Epithelial cell of prostate (primary cell): Measurements from ENCODE around the gene TGFBR2.

Source experiments
- DNase-seq: peaks from one replicate; pipeline ENCODE4 v3.0.0-alpha.2; 2011; ENCODE audit warnings: low read depth, low spot score
- H3K27ac ChIP-seq: fragments of 450-650 bp; 2 replicates; pipeline ENCODE4 v1.5.1; 2017; ENCODE audit warnings: mild to moderate bottlenecking

Gene TGFBR2

DNA sequence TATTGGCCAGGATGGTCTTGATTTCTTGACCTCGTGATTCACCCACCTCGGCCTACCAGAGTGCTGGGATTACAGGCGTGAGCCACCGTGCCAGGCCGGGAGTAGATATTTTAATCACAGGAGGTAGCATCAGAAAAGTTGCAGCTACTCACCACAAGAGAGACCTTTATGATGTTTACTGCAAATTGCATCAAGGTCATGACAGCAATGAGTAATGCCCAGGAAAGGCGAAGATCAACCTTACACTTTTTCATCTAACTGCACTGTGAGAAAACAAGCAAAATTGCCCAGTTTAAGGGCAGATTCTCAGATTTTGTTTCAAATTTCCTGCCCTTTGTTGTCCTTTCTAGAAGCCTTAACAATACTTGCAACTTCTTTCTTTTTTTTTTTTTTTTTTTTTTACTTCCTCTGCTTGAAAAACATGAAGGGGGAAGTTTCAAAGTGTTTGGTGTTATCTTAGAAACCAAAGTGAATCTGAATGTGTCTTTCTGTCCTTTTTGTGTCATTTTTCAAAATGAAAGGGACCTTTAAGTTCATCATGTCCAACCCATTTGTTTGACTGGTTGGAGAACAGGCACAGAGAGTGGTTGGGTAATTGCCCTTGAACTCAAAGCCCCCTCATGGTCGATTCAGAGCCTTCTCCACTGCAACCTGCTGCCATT lies 25.0 kb downstream of the TGFBR2 start:
- DNase-seq, result no peak
- peak overlapping the region; percentile 57 for H3K27ac ChIP-seq

GRCh38 chr3:30632065-30632464 lies 25.7 kb downstream of the TGFBR2 start:
- peak overlapping the region; percentile 57 for H3K27ac ChIP-seq
- DNase-seq, result no peak

GRCh38 chr3:30632521-30632920 lies 26.1 kb downstream of the TGFBR2 start:
- no peak overlapping the region for H3K27ac ChIP-seq
- no peak for DNase-seq

GRCh38 chr3:30633718-30634117 lies 27.3 kb downstream of the TGFBR2 start:
- DNase-seq, result no peak
- H3K27ac ChIP-seq, result no peak overlapping the region

DNA sequence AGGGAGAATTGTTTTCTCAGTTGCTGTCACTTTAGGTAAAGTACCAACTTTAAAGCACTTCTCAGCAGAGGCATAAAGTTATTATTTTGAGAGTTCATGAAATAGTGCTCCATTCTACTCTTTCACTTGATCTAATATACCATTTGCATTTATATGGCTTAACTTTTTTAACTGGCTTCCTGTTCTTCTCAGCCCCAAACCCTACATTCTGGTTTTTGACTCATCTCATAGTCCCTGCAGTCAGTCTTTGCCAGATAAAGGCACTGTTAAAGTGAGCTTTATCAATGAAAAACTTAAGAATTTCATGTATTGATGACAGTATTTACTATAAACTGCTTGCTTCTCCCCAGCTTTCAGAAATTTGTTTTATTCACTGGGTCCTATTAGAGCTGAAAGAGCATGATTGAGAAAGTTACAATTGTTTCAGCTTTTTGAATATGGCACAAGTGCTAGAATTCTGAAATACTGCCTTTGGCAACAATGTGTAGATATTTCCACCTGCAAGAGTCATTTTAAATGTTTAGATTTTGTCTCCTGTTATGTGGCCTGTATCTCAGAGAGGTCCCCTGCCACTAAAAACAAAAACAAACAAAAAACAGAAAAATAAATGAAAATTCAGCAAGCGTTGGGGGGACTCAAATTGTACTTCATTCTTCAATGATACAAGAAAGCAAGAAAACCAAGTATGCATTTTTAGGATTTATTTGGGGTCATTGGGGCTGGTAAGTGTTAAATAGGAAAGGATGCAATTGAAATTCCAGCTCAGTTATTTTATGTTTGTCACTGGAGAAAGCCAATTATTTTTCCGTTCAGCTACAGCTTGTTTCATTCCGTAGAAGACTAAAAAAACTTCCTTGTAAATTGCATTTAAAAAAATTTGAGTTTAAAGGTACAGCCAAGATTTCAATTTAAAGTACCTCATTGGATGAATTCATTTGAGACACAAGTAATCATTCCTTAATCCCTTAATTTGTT lies 28.6 kb downstream of the TGFBR2 start:
- no peak overlapping the region for H3K27ac ChIP-seq
- DNase-seq, result no peak

- H3K27ac ChIP-seq, result no peak overlapping the region
- DNase-seq, result no peak
These were observed 31.2 kb downstream of the TGFBR2 start for GRCh38 chr3:30637310-30638219.

DNA sequence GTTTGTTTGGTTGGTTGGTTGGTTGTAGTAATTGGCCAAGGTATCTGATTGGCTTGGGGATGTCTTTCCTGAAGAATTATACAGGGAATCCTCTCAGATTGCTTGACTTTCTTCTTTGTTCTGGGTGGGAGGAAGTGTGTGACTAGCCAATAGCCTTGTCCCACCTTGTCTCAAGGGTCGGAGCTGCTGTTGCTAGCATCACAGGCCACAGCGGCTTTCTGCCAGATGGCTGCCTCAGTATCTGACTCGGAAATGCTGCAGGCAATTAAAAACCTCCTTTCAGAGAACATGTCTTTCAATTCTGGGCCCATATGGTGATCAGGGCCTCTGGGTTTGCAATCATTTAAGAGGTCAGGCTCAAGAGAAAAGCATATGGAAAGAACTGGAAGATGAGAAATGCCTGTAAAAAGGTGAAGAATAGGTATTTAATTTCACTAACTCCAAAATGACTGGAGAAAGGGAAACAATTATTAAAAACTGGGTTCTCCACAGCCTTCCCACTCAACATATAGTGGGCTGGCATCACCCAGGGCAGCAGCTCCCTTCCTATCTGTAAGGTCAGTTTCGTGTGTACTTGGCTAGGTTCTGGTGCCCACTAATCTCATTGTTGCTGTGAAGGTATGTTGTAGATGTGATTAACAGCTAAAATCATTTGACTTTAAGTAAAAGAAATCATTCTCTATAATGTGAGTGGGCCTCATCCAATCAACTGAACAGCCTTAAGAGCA lies 32.4 kb downstream of the TGFBR2 start:
- H3K27ac ChIP-seq, result no peak overlapping the region
- no peak for DNase-seq

DNA sequence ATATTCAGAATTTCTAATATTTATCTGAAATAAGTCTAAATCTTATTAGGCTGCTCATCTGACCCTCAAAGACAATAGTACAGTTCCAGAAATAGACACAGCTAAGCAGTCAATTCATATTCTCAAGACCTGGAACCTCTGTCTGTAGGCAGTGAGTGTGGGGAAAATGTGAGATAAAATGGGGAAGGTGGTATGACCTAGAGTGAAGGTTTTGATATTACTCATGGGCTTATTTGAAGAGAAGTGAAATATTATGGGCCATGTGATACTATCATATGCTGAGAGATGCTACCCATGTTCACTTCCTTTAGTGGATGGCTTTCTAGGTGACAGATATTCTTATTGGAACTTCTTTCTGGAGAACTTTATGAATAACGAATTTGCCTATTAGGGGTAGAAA lies 33.5 kb downstream of the TGFBR2 start:
- no peak overlapping the region for H3K27ac ChIP-seq
- no peak for DNase-seq

DNA sequence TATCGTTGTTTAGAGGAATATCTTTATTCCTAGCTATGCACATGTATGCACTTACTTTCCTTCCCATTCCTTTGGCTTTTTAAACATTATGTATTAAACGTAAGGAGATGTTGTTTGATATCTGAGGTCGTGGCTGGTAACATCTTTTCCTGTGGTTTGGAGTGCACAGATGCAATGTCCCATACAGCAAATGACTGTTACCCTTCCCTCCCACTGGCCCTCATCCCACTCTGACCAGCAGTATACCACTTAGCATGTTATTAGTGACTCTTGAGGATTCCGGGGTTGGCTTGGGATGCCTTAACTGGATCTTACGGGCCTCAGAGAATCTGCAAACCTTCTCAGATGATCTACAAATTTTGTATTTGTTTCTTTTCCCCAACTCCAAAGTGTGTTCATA lies 34.5 kb downstream of the TGFBR2 start:
- DNase-seq, result no peak
- no peak overlapping the region for H3K27ac ChIP-seq

DNA sequence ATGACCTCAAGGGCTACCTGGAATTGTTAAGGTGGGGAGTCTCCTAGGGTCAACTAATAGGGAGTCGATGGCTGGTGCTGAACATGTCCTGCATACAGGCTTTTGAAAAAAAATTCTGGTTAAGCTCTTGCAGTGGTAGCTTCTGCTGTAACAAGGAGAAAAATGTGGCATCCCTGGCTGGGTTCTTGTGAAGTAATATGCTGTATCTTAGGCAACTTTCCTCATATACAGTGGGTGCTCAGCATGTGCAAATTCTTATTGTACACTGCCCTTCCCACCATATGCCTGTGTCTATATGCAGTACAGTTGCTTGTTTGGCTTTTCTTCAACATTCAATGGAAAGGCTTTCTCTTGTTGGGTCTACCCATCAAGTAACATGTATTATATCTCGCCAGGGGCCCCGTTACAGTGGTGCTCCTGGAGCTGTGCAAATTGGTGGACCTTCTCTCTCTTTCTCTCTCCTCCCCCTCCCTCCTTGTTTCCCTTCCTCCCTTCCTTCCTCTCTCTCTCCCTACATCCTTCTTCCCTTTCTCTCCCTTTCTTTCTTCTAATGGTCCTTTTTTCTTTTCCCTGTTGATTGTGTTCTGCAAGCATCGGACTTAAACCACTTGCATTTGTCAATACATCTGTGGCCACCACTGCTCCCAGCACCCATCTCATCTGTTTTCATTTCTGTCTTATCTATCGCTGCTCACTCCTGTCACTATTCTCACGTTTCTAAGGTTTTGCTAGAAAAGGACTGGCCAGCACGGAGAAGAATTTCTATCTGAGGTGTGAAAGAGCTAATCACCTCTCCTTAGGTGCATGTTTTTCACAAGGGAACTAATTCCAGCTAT lies 35.2 kb downstream of the TGFBR2 start:
- H3K27ac ChIP-seq, result no peak overlapping the region
- DNase-seq, result no peak

DNA sequence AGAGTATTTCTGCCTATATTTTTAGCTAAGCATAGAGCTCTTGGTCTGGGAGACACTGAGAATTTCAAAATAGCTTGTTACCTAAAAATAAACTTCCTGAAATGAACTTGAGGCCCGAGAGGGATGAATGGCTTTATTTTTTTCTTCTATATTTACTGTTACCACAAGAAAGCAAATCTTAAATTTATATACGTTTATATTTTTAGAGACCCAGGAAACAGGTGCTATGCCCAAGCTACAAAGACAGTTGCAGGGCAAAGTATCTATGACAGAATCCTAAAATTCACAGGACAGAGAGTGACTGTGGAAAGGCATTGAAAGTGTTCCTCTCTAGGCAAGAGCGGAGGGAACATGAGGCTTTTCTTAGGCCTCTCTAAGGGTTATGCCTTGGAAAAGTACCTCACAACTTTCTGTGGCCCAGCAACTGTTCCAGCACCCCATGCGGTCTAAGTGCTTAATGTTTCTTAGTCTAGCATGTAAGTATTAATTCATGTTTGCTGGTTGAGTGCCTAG lies 36.5 kb downstream of the TGFBR2 start:
- DNase-seq, result no peak
- no peak overlapping the region for H3K27ac ChIP-seq

DNA sequence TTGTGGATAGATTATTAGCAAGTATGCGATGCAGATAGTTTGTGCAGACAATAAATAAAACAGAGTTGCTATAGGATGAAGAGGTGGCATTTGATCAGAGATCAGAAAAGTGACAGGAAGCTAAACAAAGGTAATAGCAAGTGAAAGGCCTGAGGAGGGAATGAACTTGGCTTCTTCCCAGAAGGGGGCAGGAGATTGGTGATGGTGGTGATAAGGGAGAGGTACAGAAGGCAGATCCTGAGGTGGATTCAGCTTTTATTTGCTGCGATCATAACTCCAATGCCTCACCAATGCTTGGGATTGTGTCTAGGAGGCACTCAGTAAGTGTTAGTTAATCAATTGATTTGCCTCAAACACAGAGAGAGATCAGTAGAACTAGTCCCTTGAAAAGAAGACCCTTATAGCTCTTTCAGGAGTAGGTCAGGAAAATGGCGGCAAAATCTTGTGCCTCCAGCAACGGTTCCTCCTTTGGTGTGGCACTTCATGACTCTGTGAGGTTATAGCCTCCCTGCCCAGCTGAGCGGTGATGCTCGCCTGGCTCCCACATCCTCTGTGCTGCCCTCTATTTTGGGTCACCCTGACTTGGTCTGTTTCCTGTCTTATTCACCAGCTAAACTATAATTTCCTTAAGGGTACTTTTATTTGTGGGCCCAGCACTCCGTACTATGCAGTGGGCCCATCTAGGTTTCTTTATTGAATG lies 37.5 kb downstream of the TGFBR2 start:
- H3K27ac ChIP-seq, result no peak overlapping the region
- no peak for DNase-seq

GRCh38 chr3:30644615-30645014 lies 38.2 kb downstream of the TGFBR2 start:
- no peak for DNase-seq
- no peak overlapping the region for H3K27ac ChIP-seq

GRCh38 chr3:30645077-30645476 lies 38.7 kb downstream of the TGFBR2 start:
- no peak for DNase-seq
- H3K27ac ChIP-seq, result no peak overlapping the region

GRCh38 chr3:30646181-30646876 lies 39.9 kb downstream of the TGFBR2 start:
- no peak overlapping the region for H3K27ac ChIP-seq
- no peak for DNase-seq

DNA sequence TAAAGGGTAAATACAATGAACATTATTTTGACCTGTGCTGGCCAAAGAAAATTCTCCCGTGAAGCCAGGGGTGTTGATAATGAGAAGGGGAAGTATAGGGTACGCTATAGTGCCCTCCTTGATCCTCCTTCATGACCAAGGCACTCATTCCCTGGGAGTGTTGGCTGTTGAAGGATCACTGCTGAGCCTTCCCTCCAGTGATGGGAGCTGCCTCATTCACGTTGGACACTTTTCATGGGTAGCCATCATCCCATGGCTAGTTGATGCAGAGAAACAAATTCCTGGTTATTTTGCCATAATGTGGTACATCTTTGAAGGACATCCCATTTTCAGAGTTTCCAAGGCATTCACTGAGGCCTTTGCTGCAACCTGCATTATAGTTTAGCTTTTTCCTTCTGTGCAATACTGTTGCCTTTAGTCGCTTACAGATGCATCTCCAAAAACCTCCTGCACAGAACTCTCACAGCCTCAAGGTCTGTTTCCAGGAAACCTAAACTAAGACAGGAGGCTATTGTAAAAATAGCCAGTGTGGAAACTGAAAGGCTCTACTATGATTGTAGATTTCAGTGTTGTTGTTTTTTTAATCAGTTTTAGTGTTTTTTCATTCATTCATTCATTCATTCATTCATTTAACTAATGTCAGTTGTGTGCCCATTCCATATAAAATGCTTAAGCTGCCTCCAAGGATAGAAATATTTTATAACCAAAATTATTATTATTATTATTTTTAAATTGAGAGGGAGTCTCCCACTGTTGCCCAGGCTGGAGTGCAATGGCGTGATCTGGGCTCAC lies 40.8 kb downstream of the TGFBR2 start:
- H3K27ac ChIP-seq, result no peak overlapping the region
- DNase-seq, result no peak
